ENCODE results near the gene CDK18. TPM values are rescaled to one million over a fixed set of nuclear protein-coding genes. Genes with fewer than 3 reads are reported as not detected.

The CDK18 gene
- 0.15 and 0.50 TPM in 2 replicates for total RNA-seq

GRCh38 chr1:205504311-205505075, at the start of gene CDK18:
Gene CDK18, plus strand, starts transcription at chr1:205504669. Its CDS starts 18,499 bp downstream, at chr1:205523168.

DNA sequence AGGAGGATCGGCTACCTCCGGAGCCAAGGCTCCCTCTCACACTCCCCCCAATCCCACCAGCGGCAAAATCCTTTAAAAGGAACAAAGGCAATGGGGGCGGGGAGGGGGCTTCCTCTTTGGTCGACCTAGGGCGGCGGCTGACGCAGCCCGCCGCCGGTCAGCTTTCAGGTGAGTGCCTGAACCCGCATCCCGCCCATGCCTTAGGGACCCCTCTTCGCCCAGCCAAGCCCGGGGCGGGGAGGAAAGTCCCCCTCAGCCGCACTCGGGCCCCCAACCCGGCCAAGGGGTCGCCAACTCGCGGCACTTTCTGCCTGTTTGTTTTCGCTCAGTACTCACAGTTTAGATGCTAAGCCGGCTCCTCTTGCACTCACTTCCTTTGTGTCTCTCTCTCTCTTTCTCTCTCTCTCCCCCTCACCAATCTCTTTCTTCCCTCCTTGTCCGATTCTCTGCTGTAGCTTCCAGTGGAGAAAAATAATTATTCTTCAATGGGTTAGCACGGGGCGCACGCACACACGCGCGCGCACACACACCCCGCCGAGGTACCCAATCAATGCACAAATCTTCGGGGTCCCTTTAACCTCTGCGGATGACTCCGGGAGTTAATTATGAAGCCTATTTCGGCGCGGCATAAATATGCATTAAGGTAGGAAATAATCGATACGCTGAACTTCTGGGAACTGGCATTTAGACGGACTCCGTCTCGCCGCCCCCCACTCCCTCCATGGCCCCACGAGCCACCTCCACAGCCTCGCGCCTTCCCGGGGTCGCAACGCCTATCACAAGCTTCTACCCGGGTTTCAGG, 48.7 kb upstream of the CDK18 start, which contains the start of gene BLACAT1:
Gene BLACAT1, minus strand, starts transcription at position 465 of the 802 bp plus-strand sequence.

Other genes starting within 250 kb of the CDK18 start
- gene NUAK2, start 182.9 kb upstream of the CDK18 start, total RNA-seq: 6.1 and 6.7 TPM in 2 replicates
- not detected in 2 replicates for gene KLHDC8A, start 147.7 kb upstream of the CDK18 start, total RNA-seq
- not detected in 2 replicates for gene LEMD1, start 82.6 kb upstream of the CDK18 start, total RNA-seq
- under 0.01 TPM in 1 of 2 replicates, not detected in the other for gene BLACAT1, start 48.6 kb upstream of the CDK18 start, total RNA-seq
- gene ELK4, start 127.3 kb downstream of the CDK18 start, total RNA-seq: 4.5 and 7.1 TPM in 2 replicates
- gene SLC45A3, start 175.8 kb downstream of the CDK18 start, total RNA-seq: 2.5 and 2.7 TPM in 2 replicates
- 65.3 and 89.8 TPM in 2 replicates for gene NUCKS1, start 245.5 kb downstream of the CDK18 start, total RNA-seq

Data from bronchus fibroblast of lung (primary cell).